ENCODE results near the gene COASY.

COASY gene

GRCh38 chr17:42613699-42614295, 51.8 kb downstream of the COASY start:
- no peak overlapping the region for H3K4me3 ChIP-seq (ENCODE audit: low read length)
- TF ChIP-seq ZNF274 (IDR thresholded peaks at IDR 0.05; ENCODE audit: low read depth, low read length): no peak

Measured in GM08714 (cell line).